SU-DHL-6 (cell line): ENCODE results near the gene ZNF532.

Experiments used
- CTCF ChIP-seq: fragments of 200-600 bp; sonication (generic); IDR thresholded peaks from one replicate; pipeline ENCODE4 v1.5.1; 2017; ENCODE audit warnings: antibody characterized with exemption, mild to moderate bottlenecking, low read length, moderate library complexity; ENCODE audit not compliant: insufficient read depth, poor library complexity, severe bottlenecking
- EZH2phosphoT487 ChIP-seq: fragments of 200-600 bp; sonication (generic), shearing (Covaris generic); conservative IDR thresholded peaks from 2 replicates; pipeline ENCODE4 v1.6.1; 2018; ENCODE audit warnings: mild to moderate bottlenecking, antibody characterized with exemption, low read length, moderate library complexity, mixed read lengths

- TF ChIP-seq CTCF, result no peak
- TF ChIP-seq EZH2phosphoT487, result no peak
These were observed 14.0 kb downstream of the ZNF532 start for GRCh38 chr18:58878640-58879039.
